Esophagus muscularis mucosa (tissue), 4 donors: Measurements from ENCODE around the gene ARFGAP3. TPM values are rescaled to one million over a fixed set of nuclear protein-coding genes. Genes with fewer than 3 reads are reported as not detected.

ENCODE experiments used
- DNase-seq: peaks from one replicate; pipeline ENCODE4 v3.0.0-alpha.2; 2017; ENCODE audit errors: extremely low spot score
- H3K27ac ChIP-seq, 4 donors: fragments of 200-600 bp; sonication (generic); replicated peaks in 1 of 4; 1 replicate in 3 of 4; 2 replicates in 1 of 4; pipeline ENCODE4 v1.5.1; 2016 to 2019; ENCODE audit warnings: mild to moderate bottlenecking in 1 of 4
- H3K27me3 ChIP-seq, 4 donors: fragments of 200-600 bp; sonication (generic); one replicate each; pipeline versions ENCODE4 v1.5.1 to v1.6.0; 2016 to 2019
- H3K36me3 ChIP-seq, 4 donors: fragments of 200-600 bp; sonication (generic); one replicate each; pipeline ENCODE4 v1.5.1; 2016 to 2019
- H3K4me1 ChIP-seq, 4 donors: fragments of 200-600 bp; sonication (generic); one replicate each; pipeline ENCODE4 v1.5.1; 2016 to 2019
- H3K4me3 ChIP-seq, 4 donors: fragments of 200-600 bp; sonication (generic); 1 replicate in 2 of 4; 2 replicates in 2 of 4; pipeline ENCODE4 v1.5.1; 2016 to 2019; ENCODE audit warnings: mild to moderate bottlenecking in 4 of 4, moderate library complexity in 1 of 4
- H3K9me3 ChIP-seq, 4 donors: fragments of 200-600 bp; sonication (generic); 1 replicate in 3 of 4; 2 replicates in 1 of 4; pipeline ENCODE4 v1.5.1; 2016 to 2019
- CTCF ChIP-seq, 3 experiments: fragments of 200-600 bp in 2 of 3; fragments of 450-650 bp in 1 of 3; sonication (generic) in 2 of 3; IDR thresholded peaks; one replicate each; pipeline ENCODE4 v1.5.1; 2017 to 2019; ENCODE audit warnings: antibody characterized with exemption in 3 of 3, mild to moderate bottlenecking in 2 of 3, moderate library complexity in 1 of 3
- EP300 ChIP-seq: sonication (generic); formaldehyde crosslinking; IDR thresholded peaks from one replicate; pipeline ENCODE4 v1.6.1; 2017; ENCODE audit warnings: antibody characterized with exemption
- POLR2A ChIP-seq: fragments of 450-650 bp; IDR thresholded peaks from one replicate; pipeline ENCODE4 v1.6.1; 2017; ENCODE audit warnings: antibody characterized with exemption, moderate library complexity, mild to moderate bottlenecking, low read depth
- POLR2AphosphoS5 ChIP-seq, 2 donors: sonication (generic); formaldehyde crosslinking; IDR thresholded peaks; one replicate each; pipeline ENCODE4 v1.6.1; 2017; ENCODE audit warnings: antibody characterized with exemption in 2 of 2
- WGBS: methylation state at CpG from one replicate; pipeline ENCODE4 v1.1.5; 2018; 5-methylcytosine and 5-hydroxymethylcytosine counted together
- intact Hi-C: fragments of 100-400 bp; cut with DNase I; formaldehyde crosslinking; loops from one replicate; pipeline ENCODE4 v1.15.1; 2023
- total RNA-seq, 4 donors: library from RNA; depleted of rRNA; stranded (reverse); fragments of >200 nt; gene quantifications; one replicate each; pipeline versions ENCODE4 v1.1.0 to v1.2.1, GENCODE V29; 2016

ARFGAP3 gene
- total RNA-seq, result 10 to 100 TPM; 38.8 to 63.5 (median 41.4) TPM

GRCh38 chr22:42856865-42857704 is at the start of gene ARFGAP3:
Gene ARFGAP3, minus strand, starts transcription at chr22:42857273. Its CDS starts 91 bp downstream, at chr22:42857182.
- intact Hi-C loops, result loop anchor here (10.0 kb wide), 1 partner anchor 192 kb away; no protein-coding TSS in a partner anchor

GRCh38 chr22:42905702-42906183 is 48.7 kb upstream of the ARFGAP3 start:
- Histone ChIP-seq H3K27me3 (no peaks in the 10 kb centered on the region), H3K4me3 (no peak overlapping the region), H3K36me3 (peaks cover 0 to 28% (median 22%) of the 10 kb centered on the region in 4 donors), H3K4me1 (peaks cover 94 to 100% (median 98%) of the 10 kb centered on the region in 4 donors), H3K9me3 (no peaks in the 10 kb centered on the region), H3K27ac (peak overlapping the region; percentile 73 to 85 (median 76))
- 43% methylated on average over 4 of the region's 5 CpGs for WGBS
- DNase-seq, result no peak
- TF ChIP-seq POLR2A (no peak), EP300 (no peak), POLR2AphosphoS5 (IDR thresholded peaks at IDR 0.05) (no peak)
- intact Hi-C loops, result no loop called here

More at GRCh38 chr22:42856865-42857704, at the start of gene ARFGAP3:
- TF ChIP-seq EP300, result no peak
- peak in 1 of 3 experiments; percentile 28 for TF ChIP-seq CTCF (IDR thresholded peaks at IDR 0.05)
- peak; percentile 89 to 95 for TF ChIP-seq POLR2AphosphoS5 (IDR thresholded peaks at IDR 0.05)
- TF ChIP-seq POLR2A, result peak; percentile 54
- 45% methylated on average over 16 of the region's 111 CpGs for WGBS
- H3K27me3 ChIP-seq, result no peaks in the 10 kb centered on the region
- peaks cover 0 to 6% (median 0%) of the 10 kb centered on the region in 4 donors for H3K36me3 ChIP-seq
- DNase-seq, result peak; percentile 97
- H3K4me3 ChIP-seq, result peak within 1 kb of the TSS; percentile 87 to 94 (median 90)
- H3K9me3 ChIP-seq, result no peaks in the 10 kb centered on the region
- peak within 1 kb of the TSS; percentile 95 to 98 (median 96) for H3K27ac ChIP-seq
- peaks cover 14 to 42% (median 28%) of the 10 kb centered on the region in 4 donors for H3K4me1 ChIP-seq

- peak overlapping the region; percentile 73 to 85 (median 76) for H3K27ac ChIP-seq
- 75% methylated on average over 12 of the region's 13 CpGs for WGBS
- peaks cover 0 to 26% (median 19%) of the 10 kb centered on the region in 4 donors for H3K36me3 ChIP-seq
- TF ChIP-seq POLR2AphosphoS5 (IDR thresholded peaks at IDR 0.05) (peak in 1 of 2 donors; percentile 40), EP300 (no peak)
- no peaks in the 10 kb centered on the region for H3K9me3 ChIP-seq
- peaks cover 89 to 96% (median 94%) of the 10 kb centered on the region in 4 donors for H3K4me1 ChIP-seq
- H3K27me3 ChIP-seq, result no peaks in the 10 kb centered on the region
- H3K4me3 ChIP-seq, result no peak overlapping the region
- DNase-seq, result no peak
- intact Hi-C loops, result no loop called here
These were observed 48.1 kb upstream of the ARFGAP3 start for GRCh38 chr22:42905217-42905616.

- H3K27me3 ChIP-seq, result no peaks in the 10 kb centered on the region
- peaks cover 0 to 17% (median 14%) of the 10 kb centered on the region in 4 donors for H3K36me3 ChIP-seq
- no peak for DNase-seq
- TF ChIP-seq POLR2AphosphoS5 (IDR thresholded peaks at IDR 0.05) (no peak), POLR2A (no peak), EP300 (no peak), CTCF (IDR thresholded peaks at IDR 0.05) (no peak)
- peaks cover 81 to 94% (median 84%) of the 10 kb centered on the region in 4 donors for H3K4me1 ChIP-seq
- no peaks in the 10 kb centered on the region for H3K9me3 ChIP-seq
- intact Hi-C loops, result loop anchor here (5.0 kb wide), 1 partner anchor 88 kb away; no protein-coding TSS in a partner anchor
- no peak overlapping the region for H3K4me3 ChIP-seq
- H3K27ac ChIP-seq, result peak overlapping the region; percentile 45 to 75 (median 67)
- 90% methylated on average over 12 of the region's 12 CpGs for WGBS
These were observed 47.0 kb upstream of the ARFGAP3 start for GRCh38 chr22:42904050-42904449.

GRCh38 chr22:42902875-42903510 is 45.9 kb upstream of the ARFGAP3 start:
- 39% methylated on average over 13 of the region's 15 CpGs for WGBS
- H3K4me3 ChIP-seq, result no peak overlapping the region
- no peaks in the 10 kb centered on the region for H3K9me3 ChIP-seq
- intact Hi-C loops, result loop anchor here (5.0 kb wide), 1 partner anchor 89 kb away; no protein-coding TSS in a partner anchor
- H3K4me1 ChIP-seq, result peaks cover 75 to 94% (median 84%) of the 10 kb centered on the region in 4 donors
- no peak for DNase-seq
- peak overlapping the region; percentile 68 to 77 (median 74) for H3K27ac ChIP-seq
- TF ChIP-seq POLR2A (no peak), EP300 (no peak), POLR2AphosphoS5 (IDR thresholded peaks at IDR 0.05) (peak; percentile 54 to 78), CTCF (IDR thresholded peaks at IDR 0.05) (peak; percentile 28 to 46 (median 32))
- peaks cover 0 to 15% (median 12%) of the 10 kb centered on the region in 4 donors for H3K36me3 ChIP-seq
- no peaks in the 10 kb centered on the region for H3K27me3 ChIP-seq
